GM12891 (cell line): ENCODE measurements around the gene MAP3K21.

Experiments used
- DNase-seq: peaks from one replicate; pipeline ENCODE4 v3.0.0; 2011; ENCODE audit warnings: low spot score; ENCODE audit not compliant: insufficient read length
- FAIRE-seq: peaks from 2 replicates; lab custom pipeline; 2011; peaks lifted over from hg19 to GRCh38; lab: Jason Lieb, UNC
- PAX5 ChIP-seq: IDR thresholded peaks from 2 replicates; pipeline ENCODE4 v1.6.1; 2011; ENCODE audit warnings: low read length, moderate library complexity, mild to moderate bottlenecking; ENCODE audit not compliant: insufficient read depth, severe bottlenecking
- POLR2A ChIP-seq: IDR thresholded peaks from 2 replicates; pipeline ENCODE4 v1.6.1; 2011; ENCODE audit warnings: low read depth, low read length, control low read depth
- POLR2AphosphoS5 ChIP-seq: IDR thresholded peaks from 2 replicates; pipeline ENCODE4 v1.6.1; 2011; ENCODE audit warnings: low read depth, low read length, control low read depth
- POU2F2 ChIP-seq: IDR thresholded peaks from 2 replicates; pipeline ENCODE4 v1.6.1; 2011; ENCODE audit warnings: low read depth, mild to moderate bottlenecking, control low read depth, low read length, moderate library complexity
- SPI1 ChIP-seq: IDR thresholded peaks from 2 replicates; pipeline ENCODE4 v1.6.1; 2011; ENCODE audit warnings: low read depth, low read length, control low read depth
- TAF1 ChIP-seq: IDR thresholded peaks from 2 replicates; pipeline ENCODE4 v1.6.1; 2011; ENCODE audit warnings: low read depth, low read length, control low read depth

The MAP3K21 gene

GRCh38 chr1:233394860-233395717 lies 67.6 kb downstream of the MAP3K21 start:
- peak; percentile 13 for FAIRE-seq
- peak; percentile 5 for DNase-seq
- no peak for TF ChIP-seq POU2F2
- no peak for TF ChIP-seq POLR2A
- no peak for TF ChIP-seq POLR2AphosphoS5
- TF ChIP-seq PAX5 = no peak
- TF ChIP-seq TAF1 = no peak
- no peak for TF ChIP-seq SPI1

- FAIRE-seq (no peak), DNase-seq (no peak)
- TF ChIP-seq TAF1 (no peak), SPI1 (no peak), PAX5 (no peak), POU2F2 (no peak), POLR2A (no peak), POLR2AphosphoS5 (no peak)
These were observed 68.5 kb downstream of the MAP3K21 start for GRCh38 chr1:233395863-233396646.

- DNase-seq = no peak
- peak; percentile 23 for FAIRE-seq
- no peak for TF ChIP-seq TAF1
- TF ChIP-seq POLR2A = no peak
- no peak for TF ChIP-seq POLR2AphosphoS5
- TF ChIP-seq PAX5 = no peak
- no peak for TF ChIP-seq POU2F2
- TF ChIP-seq SPI1 = no peak
These were observed 78.9 kb downstream of the MAP3K21 start for GRCh38 chr1:233406339-233406960.

GRCh38 chr1:233406994-233407631 lies 79.6 kb downstream of the MAP3K21 start:
- TF ChIP-seq POLR2AphosphoS5 (no peak), PAX5 (no peak), POLR2A (no peak), SPI1 (no peak), TAF1 (no peak)
- DNase-seq (no peak), FAIRE-seq (no peak)

GRCh38 chr1:233409540-233409939 lies 82.0 kb downstream of the MAP3K21 start:
- TF ChIP-seq TAF1 (no peak), POU2F2 (no peak), SPI1 (no peak), PAX5 (no peak), POLR2A (no peak), POLR2AphosphoS5 (no peak)
- no peak for FAIRE-seq
- DNase-seq = no peak

- no peak for DNase-seq
- no peak for FAIRE-seq
- TF ChIP-seq POU2F2 = no peak
- TF ChIP-seq POLR2A = no peak
- no peak for TF ChIP-seq PAX5
- TF ChIP-seq TAF1 = no peak
- TF ChIP-seq POLR2AphosphoS5 = no peak
- TF ChIP-seq SPI1 = no peak
These were observed 83.4 kb downstream of the MAP3K21 start for GRCh38 chr1:233410906-233411305.

- FAIRE-seq = no peak
- DNase-seq = no peak
- TF ChIP-seq POLR2A (no peak), TAF1 (no peak), POLR2AphosphoS5 (no peak), PAX5 (no peak), POU2F2 (no peak), SPI1 (no peak)
These were observed 85.3 kb downstream of the MAP3K21 start for GRCh38 chr1:233412812-233413211.

GRCh38 chr1:233421293-233421692 lies 93.8 kb downstream of the MAP3K21 start:
- DNase-seq (no peak), FAIRE-seq (no peak)
- TF ChIP-seq POLR2A (no peak), POLR2AphosphoS5 (no peak), SPI1 (no peak), TAF1 (no peak), PAX5 (no peak), POU2F2 (no peak)
